HL-60 (cell line): Measurements from ENCODE around the gene TMEM161A.

Source experiments
- POLR2AphosphoS5 ChIP-seq: IDR thresholded peaks from 2 replicates; pipeline ENCODE4 v1.6.1; 2012; ENCODE audit warnings: low read depth
- TF ChIP-seq, protein P1 (sequence below): IDR thresholded peaks from one replicate; pipeline ENCODE4 v1.5.1; 2011; ENCODE audit warnings: low read length, control low read depth, inconsistent platforms; ENCODE audit not compliant: insufficient read depth

DNA sequence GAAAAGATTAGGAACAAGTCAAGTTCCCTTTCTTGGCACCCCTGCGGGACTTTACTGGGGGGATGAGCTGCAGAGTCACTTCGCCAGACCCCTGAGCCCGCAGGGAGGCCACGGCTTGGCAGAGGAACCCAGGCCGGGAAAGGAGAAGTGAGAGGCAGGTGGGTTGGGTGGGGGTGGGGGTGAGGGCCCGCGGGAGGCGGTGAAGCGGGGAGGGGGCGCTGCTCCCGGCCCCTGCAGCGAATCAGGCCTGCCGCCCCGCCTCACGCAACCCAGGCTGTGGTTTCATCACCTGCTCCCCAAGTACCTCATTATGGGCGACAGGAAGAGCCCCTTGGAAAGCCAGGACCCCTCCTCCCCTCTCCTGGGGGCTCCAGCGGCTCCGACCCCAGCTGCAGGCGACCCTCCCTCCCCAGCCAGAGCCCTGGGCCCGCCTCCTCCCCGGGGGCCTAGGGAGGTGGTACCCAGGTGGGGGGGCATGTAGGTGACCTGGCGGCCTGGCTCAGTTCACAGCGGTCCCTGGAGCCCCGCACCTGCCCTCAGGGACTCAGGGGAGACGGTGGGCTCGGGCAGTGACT, 22.3 kb upstream of the TMEM161A start:
- TF ChIP-seq, protein P1, sequence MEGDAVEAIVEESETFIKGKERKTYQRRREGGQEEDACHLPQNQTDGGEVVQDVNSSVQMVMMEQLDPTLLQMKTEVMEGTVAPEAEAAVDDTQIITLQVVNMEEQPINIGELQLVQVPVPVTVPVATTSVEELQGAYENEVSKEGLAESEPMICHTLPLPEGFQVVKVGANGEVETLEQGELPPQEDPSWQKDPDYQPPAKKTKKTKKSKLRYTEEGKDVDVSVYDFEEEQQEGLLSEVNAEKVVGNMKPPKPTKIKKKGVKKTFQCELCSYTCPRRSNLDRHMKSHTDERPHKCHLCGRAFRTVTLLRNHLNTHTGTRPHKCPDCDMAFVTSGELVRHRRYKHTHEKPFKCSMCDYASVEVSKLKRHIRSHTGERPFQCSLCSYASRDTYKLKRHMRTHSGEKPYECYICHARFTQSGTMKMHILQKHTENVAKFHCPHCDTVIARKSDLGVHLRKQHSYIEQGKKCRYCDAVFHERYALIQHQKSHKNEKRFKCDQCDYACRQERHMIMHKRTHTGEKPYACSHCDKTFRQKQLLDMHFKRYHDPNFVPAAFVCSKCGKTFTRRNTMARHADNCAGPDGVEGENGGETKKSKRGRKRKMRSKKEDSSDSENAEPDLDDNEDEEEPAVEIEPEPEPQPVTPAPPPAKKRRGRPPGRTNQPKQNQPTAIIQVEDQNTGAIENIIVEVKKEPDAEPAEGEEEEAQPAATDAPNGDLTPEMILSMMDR = no peak
- TF ChIP-seq POLR2AphosphoS5 = no peak
